Ishikawa (cell line): ENCODE measurements around the gene NANOS3.

Experiments
- FOXM1 ChIP-seq: IDR thresholded peaks from 2 replicates; pipeline ENCODE4 v1.6.1; 2012; ENCODE audit warnings: low read depth, borderline replicate concordance
- RAD21 ChIP-seq: IDR thresholded peaks from 2 replicates; pipeline ENCODE4 v1.6.1; 2012; ENCODE audit warnings: low read depth
- YY1 ChIP-seq: IDR thresholded peaks from 2 replicates; pipeline ENCODE4 v1.6.1; 2012; ENCODE audit warnings: low read depth

GRCh38 chr19:13834244-13835069, 42.5 kb upstream of the NANOS3 start:
- no peak for TF ChIP-seq RAD21
- no peak for TF ChIP-seq YY1
- TF ChIP-seq FOXM1: no peak
